Stimulated activated CD4-positive, alpha-beta T cell treated with anti-CD3 and anti-CD28 coated beads, Interleukin-4, amount 100 ng/mL, for 48 hours (primary cell): Measurements from ENCODE around the gene UQCC2.

Experiments
- DNase-seq, 2 donors: peaks; one replicate each; pipeline ENCODE4 v3.0.0-alpha.2; 2020; ENCODE audit warnings: low read depth in 2 of 2

UQCC2 gene

GRCh38 chr6:33691456-33692077 is 19.9 kb downstream of the UQCC2 start:
- no peak for DNase-seq

GRCh38 chr6:33690766-33691165 is 20.7 kb downstream of the UQCC2 start:
- no peak for DNase-seq

GRCh38 chr6:33689879-33690278 is 21.6 kb downstream of the UQCC2 start:
- DNase-seq = no peak

GRCh38 chr6:33689148-33689494 is 22.4 kb downstream of the UQCC2 start:
- no peak for DNase-seq

- DNase-seq = no peak
These were observed 22.9 kb downstream of the UQCC2 start for GRCh38 chr6:33688451-33689147.

- DNase-seq = no peak
These were observed 23.5 kb downstream of the UQCC2 start for GRCh38 chr6:33688006-33688405.

- DNase-seq = no peak
These were observed 24.2 kb downstream of the UQCC2 start for GRCh38 chr6:33686981-33687975.

GRCh38 chr6:33686225-33686924 is 25.1 kb downstream of the UQCC2 start:
- DNase-seq = no peak

GRCh38 chr6:33685411-33686224 is 25.9 kb downstream of the UQCC2 start:
- DNase-seq = no peak

GRCh38 chr6:33684983-33685382 is 26.5 kb downstream of the UQCC2 start:
- no peak for DNase-seq

GRCh38 chr6:33684428-33684896 is 27.0 kb downstream of the UQCC2 start:
- DNase-seq = no peak

GRCh38 chr6:33683576-33684427 is 27.7 kb downstream of the UQCC2 start:
- no peak for DNase-seq

- DNase-seq = peak in 1 of 2 donors; percentile 19
These were observed 28.4 kb downstream of the UQCC2 start for GRCh38 chr6:33683051-33683571.

GRCh38 chr6:33682341-33682740 is 29.2 kb downstream of the UQCC2 start:
- DNase-seq = no peak

- DNase-seq = no peak
These were observed 31.7 kb downstream of the UQCC2 start for GRCh38 chr6:33679761-33680160.

GRCh38 chr6:33678932-33679490 is 32.5 kb downstream of the UQCC2 start:
- no peak for DNase-seq

- DNase-seq = no peak
These were observed 33.1 kb downstream of the UQCC2 start for GRCh38 chr6:33678233-33678931.

GRCh38 chr6:33677689-33678088 is 33.8 kb downstream of the UQCC2 start:
- DNase-seq = no peak
